T-helper 2 cell treated with Interferon-gamma antibody and Interleukin-4, amounts not matched to agents 100 ng/mL and 5 ng/mL, for 36 hours (primary cell): ENCODE results near the gene DAAM2. TPM values are rescaled to one million over a fixed set of nuclear protein-coding genes. Genes with fewer than 3 reads are reported as not detected.

ENCODE experiments used
- intact Hi-C: fragments of 100-400 bp; cut with micrococcal nuclease; formaldehyde crosslinking; loops from one replicate; pipeline ENCODE4 v1.15.1; 2023
- total RNA-seq: library from RNA; stranded (reverse); gene quantifications from 2 replicates; pipeline ENCODE4 v1.2.3, GENCODE V29; 2022

DAAM2 gene
- total RNA-seq, 1 donor from 2014 or later, result not detected

GRCh38 chr6:39816747-39817146 lies 24.6 kb downstream of the DAAM2 start:
- intact Hi-C loops, result no loop called here

GRCh38 chr6:39818695-39819094 lies 26.5 kb downstream of the DAAM2 start:
- intact Hi-C loops, result no loop called here

DNA sequence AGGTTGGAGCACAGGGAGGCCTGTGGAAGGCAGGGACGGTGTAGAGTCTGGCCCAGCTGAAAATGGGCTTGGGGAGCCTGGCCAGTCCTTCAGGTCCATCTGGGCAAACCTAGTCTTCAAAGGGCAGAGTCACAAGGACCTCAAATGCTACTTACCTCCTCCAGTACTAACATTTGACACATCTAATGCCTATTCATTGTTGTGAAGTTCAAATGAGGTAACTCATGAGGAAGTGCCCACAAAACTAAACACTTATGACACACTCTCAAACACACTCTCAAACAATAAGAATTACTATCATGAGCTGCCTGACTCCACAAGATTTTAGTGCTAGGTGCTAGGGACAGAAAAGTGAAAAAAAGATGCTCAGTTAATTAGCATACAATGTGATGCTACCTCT lies 27.1 kb downstream of the DAAM2 start:
- intact Hi-C loops, result no loop called here

DNA sequence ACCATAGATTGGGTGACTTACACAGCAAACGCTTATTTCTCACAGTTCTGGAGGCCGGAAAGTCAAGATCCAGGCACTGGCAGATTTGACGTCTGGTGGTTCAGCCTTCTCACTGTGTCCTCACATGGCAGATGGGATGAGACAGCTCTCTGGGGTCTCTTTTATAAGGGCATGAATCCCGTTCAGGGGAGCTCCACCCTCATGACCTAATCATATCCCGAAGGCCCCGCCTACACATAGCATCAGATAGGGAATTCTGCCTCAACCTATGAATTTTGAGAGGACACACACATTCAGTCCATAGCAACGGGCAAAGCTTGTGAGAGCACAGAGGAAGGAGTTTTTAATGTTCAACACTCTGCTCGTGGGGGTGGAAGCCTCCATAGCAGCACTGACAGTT lies 27.5 kb downstream of the DAAM2 start:
- intact Hi-C loops, result no loop called here

- intact Hi-C loops, result no loop called here
Observed at GRCh38 chr6:39820553-39820952, 28.4 kb downstream of the DAAM2 start.

DNA sequence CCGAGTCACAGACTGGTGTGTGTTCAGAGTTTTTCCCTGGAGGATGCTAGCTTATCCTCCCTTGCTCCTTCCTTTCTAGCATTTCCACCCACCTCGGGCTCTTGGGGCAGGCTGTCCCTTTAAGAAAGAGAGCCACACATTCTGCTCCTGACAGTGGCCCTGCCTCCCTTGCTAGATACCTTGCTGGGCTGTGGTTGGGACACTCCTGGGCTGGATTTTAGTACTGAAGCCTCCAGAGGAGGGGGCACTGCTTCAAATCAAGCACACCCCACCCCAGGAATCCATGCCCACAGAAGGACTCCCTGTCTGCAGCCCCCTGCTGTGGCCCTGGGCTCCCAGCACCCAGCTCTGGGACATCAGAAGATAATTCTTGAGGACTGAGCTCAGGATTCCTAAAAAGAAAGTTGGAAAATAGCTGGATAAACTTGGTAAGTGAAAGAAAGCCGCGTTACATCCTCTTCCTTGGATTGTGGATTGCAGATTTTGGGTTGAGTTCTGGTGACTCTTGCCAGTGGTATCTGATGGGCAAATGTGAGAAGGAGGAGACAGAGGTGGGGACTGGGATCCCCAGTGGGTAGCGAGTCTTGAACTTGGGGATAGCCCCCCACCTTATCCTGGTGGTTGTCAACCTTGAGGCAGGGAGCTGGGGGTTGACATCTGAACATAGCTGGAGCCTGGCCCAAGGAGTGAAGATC lies 29.0 kb downstream of the DAAM2 start:
- intact Hi-C loops, result no loop called here

GRCh38 chr6:39821742-39822532 lies 29.8 kb downstream of the DAAM2 start:
- intact Hi-C loops, result no loop called here

DNA sequence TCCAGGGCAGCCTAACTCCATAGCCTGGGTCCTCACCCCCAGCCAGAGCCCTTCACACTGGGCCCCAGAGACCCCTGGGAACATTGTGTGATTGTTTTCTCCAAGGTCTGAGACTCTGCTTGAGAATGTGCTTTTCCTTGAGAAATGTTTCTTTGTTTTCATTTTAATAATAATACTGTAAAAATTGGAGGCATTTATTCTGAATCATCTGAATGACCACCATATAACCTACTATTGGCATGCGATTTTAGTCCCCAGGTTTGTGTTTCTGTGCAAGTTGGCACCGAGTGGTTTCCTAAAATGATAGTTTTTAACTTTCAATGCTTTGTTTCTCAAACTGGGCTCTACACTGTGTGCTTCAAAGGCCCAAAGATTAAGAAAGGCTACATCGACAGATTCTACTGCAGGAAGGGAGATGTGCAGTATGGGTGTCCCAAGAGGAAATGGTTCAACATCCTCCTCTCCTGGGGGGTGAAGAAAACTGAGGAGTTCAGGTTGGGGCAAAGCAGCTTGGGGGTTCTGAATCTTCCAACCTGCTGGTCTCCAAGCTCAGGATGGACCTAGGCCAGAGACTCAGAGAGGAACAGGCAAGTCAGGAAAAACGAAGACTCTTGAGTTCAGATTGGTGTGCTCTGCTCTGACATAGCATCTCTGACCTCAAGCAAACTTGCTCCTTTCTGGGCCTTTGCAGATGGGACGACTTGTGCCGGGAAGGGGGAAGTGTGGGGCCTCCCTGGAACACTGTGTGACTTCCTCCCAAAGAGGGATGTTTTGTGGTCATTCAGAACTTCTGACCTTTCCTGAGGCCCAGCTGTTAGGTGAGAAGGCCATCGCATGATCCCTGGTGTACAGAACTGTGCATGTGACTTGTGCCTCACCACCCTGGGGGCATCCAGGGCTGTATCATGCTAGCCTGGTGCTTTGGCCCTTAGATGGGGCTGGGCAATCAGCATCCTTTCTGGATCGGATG lies 31.0 kb downstream of the DAAM2 start:
- intact Hi-C loops, result no loop called here

DNA sequence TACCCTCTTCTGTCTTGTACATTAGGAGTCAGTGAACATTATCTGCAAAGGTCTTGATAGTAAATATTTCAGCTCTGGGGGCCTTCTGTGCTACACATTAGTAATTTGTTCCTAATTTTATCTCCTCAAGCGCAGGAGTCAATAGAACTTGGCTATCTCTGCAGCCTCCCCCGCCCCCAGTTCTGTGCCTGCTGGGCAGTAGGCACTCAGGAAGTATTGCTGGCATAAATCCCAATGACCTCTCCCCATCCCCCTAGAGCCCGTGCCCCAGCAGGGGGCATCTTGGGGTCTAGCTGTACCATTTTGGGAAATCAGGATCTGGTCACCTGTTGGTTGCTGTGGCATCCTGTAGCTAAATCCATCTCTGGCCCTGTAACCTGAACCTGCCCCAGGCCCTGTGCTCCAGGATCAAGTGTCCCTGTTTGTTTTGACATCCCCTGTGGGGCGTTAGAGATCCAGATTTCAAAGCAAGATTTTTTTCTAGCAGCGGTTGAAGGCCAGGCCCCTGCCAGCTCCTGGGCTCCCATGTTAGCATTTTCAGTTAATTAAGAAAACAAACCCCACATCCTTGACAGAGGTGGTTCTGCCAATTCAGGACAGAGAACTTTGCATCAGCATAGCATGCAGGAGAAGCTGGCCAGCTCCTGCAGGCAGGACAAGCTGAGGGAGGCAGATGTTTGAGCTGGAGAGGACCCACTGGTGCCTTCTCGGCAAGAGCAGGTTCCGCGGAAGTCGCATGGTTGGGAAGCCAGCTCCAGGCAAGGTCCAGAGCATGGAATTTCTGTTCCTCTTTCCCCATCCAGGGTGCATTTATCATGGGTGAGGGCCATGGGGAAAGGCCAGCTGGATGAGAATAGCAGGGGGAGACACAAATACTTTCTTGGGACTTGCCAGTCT lies 32.1 kb downstream of the DAAM2 start:
- intact Hi-C loops, result no loop called here

DNA sequence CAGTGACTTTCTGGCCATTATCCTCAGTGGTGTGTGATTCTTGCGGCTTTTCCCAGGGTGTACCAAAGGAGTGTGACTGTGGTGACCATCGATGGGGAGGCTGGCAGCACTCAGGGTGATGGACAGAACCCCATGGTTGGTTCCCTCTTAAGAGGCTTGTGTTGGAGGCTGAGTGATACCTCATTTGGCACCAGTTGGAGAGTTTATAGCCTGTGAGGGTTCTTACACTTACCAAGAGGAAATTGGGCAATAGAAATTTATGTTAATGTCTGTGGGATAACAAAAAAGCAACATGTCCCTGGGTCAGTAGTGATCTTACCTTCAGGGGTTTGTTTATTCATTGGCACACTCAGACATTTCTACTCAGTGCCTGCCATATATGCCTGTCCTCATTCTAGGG lies 37.2 kb downstream of the DAAM2 start:
- intact Hi-C loops, result no loop called here

DNA sequence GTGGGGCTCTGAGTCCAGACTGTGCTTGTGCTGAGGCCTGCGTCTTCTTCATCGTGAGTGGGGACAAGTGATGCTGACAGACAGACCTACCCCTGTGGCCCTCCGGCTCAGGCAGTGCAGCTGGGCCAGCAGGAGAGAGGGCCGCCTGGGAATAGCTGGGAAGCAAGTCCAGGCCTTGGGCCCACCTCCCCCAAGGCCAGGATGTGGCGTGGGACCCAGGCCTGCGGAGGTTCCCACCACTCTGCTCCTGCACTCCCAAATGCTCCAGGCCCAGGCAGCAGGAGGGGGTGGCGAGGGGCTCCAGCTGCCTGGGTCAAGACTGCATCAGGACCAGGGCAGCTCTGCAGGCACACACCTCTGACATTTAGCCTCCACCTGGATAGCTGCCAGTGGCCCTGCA lies 38.3 kb downstream of the DAAM2 start:
- intact Hi-C loops, result no loop called here

DNA sequence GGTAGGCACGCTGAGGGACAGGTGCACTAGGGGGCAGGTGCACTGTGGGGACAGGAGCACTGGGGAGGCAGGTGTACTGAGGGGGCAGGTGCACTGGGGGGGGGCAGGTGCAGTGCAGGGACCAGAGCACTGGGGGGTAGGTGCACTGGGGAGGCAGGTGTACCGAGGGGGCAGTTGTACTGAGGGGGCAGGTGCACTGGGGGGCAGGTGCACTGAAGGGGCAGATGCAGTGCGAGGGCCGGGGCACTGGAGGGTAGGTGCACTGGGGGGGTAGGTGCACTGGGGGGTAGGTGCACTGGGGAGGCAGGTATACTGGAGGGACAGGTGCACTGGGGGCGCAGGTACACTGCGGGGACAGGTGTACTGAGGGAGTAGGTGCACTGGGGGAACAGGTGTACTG lies 39.5 kb downstream of the DAAM2 start:
- intact Hi-C loops, result no loop called here

DNA sequence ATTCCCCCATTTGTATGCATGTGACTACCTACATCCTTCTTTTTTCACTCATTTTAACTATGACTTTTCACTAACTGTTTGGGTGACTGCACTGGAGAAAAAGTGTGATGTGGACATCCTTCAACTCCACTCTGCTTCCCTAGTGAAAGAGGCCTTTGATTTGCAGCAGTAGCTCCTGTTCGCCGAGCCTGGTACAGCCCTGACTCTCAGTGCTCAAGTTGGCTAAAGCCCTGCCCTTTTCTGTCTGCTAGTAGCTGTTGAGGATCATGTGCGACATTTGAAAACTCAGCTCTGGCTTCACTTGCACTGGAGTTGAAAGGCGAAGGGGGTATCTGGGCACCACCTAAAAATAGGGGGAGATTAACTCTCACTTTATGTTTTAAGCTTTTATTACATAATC lies 42.1 kb downstream of the DAAM2 start:
- intact Hi-C loops, result no loop called here

GRCh38 chr6:39834866-39835265 lies 42.7 kb downstream of the DAAM2 start:
- intact Hi-C loops, result no loop called here

DNA sequence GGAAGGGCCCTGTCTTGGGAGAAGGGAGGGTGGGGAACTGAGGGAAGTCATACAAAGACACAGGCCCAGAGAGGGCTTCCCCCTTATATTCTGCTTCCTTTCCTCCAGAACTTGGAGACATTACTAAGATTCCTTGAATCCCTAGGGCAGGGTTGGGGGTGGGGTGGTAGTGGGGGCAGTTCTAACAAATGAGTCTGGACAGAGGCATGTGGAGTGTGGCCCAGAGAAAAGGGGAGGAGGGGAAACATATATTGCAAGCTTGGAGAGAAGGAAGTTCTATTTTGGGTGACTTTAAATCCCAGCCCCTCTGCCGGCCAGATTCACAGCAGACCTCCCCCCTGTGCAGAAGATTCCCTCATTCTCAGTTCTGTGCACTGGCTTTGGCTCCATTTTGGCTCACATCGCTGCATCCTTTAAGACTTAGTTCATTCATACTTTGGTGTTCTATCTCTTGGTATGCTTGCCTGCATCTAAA lies 43.7 kb downstream of the DAAM2 start:
- intact Hi-C loops, result no loop called here

DNA sequence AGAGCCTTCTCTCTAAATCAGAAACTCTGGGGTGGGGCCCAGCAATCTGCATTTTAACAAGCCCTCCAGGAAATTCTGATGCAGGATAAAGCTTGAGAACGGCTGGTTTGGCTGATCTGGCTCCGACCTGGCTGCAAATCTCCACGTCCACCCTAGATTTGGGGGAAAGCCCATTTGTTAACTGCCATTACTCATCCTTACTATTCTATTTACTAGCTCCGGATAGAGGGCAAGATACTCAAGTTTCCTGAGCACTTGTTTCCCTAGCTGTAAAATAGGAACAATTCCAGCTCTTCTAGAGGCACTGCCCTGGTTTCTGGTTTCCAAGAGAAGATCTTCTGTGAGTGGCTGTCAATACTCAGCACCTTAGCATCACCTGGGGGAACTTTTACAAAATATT lies 44.4 kb downstream of the DAAM2 start:
- intact Hi-C loops, result no loop called here

DNA sequence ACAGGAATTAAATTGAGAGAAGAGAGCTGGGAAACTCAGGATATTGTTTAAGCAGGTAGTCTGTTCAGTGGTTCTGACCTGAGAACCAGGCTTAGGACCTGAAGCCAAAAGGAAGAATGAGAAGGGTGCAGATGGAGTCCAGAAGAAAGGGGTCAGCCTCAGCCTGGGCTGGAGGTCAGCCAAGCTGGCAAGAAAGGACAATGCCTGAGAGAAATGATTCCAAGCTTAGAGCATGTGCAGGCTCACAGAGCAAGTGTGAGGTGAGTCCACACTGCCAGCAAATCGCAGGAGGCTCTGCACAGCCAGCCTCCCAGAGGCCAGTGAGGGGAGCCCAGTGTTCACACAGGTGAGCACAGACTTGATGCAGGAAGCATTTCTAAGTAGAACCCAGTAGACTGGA lies 47.3 kb downstream of the DAAM2 start:
- intact Hi-C loops, result no loop called here

GRCh38 chr6:39840781-39841180 lies 48.6 kb downstream of the DAAM2 start:
- intact Hi-C loops, result no loop called here

DNA sequence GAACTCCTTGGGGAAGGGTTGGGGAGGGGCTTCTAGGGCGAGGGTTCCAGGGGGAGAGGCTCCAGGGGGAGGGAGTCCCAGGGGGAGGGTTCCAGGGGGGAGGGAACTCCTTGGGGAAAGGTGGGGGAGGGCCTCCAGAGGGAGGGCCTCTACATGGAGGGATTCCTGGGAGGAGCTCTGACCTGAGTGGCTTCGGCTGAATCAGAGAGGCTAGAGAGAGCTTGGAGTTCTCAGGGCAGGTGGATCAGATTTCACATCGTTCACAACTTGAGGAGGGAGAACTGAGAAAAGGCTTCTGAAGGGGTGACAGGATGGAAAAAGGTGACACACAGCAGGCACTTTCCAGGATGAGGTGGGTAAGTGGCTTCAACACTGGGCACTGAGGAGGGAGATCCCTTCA lies 49.1 kb downstream of the DAAM2 start:
- intact Hi-C loops, result no loop called here

GRCh38 chr6:39841923-39842322 lies 49.7 kb downstream of the DAAM2 start:
- intact Hi-C loops, result no loop called here
